Rectal smooth muscle tissue (tissue), 1 donor: ENCODE results near the gene UMODL1.

Experiments
- H3K27ac ChIP-seq: one replicate; pipeline ENCODE4 v1.7.0; 2013; ENCODE audit warnings: low read depth, low read length, inconsistent platforms
- H3K27me3 ChIP-seq: one replicate; pipeline ENCODE4 v1.7.0; 2013; ENCODE audit warnings: low read length; ENCODE audit not compliant: control insufficient read depth, insufficient read depth
- H3K36me3 ChIP-seq: one replicate; pipeline ENCODE4 v1.7.0; 2013; ENCODE audit warnings: low read length; ENCODE audit not compliant: control insufficient read depth, insufficient read depth
- H3K4me1 ChIP-seq: one replicate; pipeline ENCODE4 v1.7.0; 2013; ENCODE audit warnings: low read length; ENCODE audit not compliant: control insufficient read depth, insufficient read depth
- H3K4me3 ChIP-seq: one replicate; pipeline ENCODE4 v1.7.0; 2013; ENCODE audit warnings: low read length
- H3K9ac ChIP-seq: one replicate; pipeline ENCODE4 v1.7.0; 2013; ENCODE audit warnings: low read length

Gene UMODL1

DNA sequence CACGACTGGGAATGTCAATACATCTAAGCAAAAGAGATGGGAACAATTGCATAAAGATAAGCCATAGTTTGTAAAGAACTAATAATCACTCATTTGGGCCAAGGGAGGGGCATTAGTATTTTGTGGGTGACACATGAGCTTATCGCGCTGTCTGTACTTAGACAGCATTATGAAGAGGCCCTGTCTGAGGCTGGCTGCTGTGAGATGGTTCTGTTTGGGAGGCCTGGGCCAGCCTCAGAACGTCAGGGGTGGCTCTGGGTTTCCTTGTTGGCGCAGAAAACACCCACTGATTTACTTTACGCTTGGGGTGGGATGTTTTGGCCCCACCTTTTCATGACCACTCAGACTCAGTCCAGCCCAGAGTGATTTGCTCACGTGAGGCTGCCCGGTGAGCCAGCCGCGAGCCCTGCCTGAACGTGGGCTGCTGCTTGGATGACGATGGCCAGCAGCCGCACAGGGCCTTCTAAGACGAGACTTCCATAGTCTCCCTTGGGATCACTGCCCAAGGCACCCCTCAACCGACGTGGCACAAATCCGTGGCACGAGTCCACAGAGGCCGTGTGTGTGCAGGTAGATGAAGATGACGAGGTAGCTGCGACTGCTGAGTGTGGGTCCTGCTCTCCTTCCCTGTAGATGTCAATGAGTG lies 18.7 kb downstream of the UMODL1 start:
- no peaks in the 10 kb centered on the region for H3K36me3 ChIP-seq

DNA sequence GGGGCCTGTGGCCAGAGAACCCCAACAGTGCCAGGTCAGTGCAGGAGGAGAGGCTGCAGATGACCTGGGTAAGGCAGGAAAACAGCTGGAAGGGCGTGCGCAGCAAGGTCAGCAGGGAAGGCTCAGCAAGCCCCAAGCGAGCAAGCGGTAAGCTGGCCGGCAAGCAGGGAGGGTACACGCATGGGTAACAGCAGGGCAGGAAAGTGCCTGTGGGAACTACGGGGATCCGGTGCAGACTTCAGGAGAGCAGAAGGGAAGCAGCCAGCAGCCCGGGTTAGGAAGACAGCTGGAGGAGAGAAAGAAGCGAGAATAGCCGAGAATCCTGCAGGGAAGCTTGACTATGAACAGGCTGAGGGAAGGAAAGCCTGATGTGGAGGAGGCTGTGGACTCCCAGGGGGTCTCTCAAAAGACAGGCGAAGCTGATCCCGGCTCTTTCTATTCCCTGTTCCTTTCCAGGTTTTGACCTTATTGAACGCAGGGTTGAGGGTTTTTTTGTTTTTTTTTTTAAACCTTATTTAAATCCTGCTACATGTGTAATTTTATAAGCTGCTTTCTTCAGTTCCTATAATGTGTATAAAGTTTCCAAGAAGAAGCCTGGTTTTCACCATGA lies 20.9 kb downstream of the UMODL1 start:
- Histone ChIP-seq H3K27ac (no peak overlapping the region), H3K4me3 (no peak overlapping the region), H3K4me1 (no peaks in the 10 kb centered on the region), H3K36me3 (no peaks in the 10 kb centered on the region), H3K9ac (no peak overlapping the region), H3K27me3 (no peaks in the 10 kb centered on the region)

More for the DNA sequence above, 18.7 kb downstream of the UMODL1 start:
- Histone ChIP-seq H3K27ac (no peak overlapping the region), H3K9ac (no peak overlapping the region), H3K4me3 (no peak overlapping the region), H3K27me3 (no peaks in the 10 kb centered on the region), H3K4me1 (no peaks in the 10 kb centered on the region)

GRCh38 chr21:42092771-42093170 lies 21.7 kb downstream of the UMODL1 start:
- Histone ChIP-seq H3K36me3 (no peaks in the 10 kb centered on the region), H3K9ac (no peak overlapping the region), H3K4me3 (no peak overlapping the region), H3K4me1 (peaks cover 4% of the 10 kb centered on the region), H3K27ac (no peak overlapping the region), H3K27me3 (no peaks in the 10 kb centered on the region)

DNA sequence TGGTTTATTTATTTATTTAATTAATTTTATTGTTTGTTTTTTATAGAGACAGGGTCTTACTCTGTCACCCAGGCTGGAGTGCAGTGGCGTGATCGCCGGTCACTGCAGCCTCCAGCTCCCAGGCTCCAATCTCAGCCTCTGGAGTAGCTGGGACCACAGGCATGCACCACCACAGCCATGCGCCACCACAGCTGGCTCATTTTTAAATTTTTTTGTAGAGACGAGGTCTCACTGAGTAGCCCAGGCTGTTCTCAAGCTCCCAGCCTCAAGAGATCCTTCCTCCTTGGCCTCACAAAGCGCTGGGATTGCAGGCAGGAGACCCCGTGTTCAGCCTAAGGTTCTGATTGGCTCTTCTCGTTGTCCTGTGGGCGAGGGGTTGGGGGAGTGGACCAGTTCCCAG lies 22.1 kb downstream of the UMODL1 start:
- Histone ChIP-seq H3K27me3 (no peaks in the 10 kb centered on the region), H3K27ac (no peak overlapping the region), H3K9ac (no peak overlapping the region), H3K4me1 (peaks cover 8% of the 10 kb centered on the region), H3K36me3 (no peaks in the 10 kb centered on the region), H3K4me3 (no peak overlapping the region)

DNA sequence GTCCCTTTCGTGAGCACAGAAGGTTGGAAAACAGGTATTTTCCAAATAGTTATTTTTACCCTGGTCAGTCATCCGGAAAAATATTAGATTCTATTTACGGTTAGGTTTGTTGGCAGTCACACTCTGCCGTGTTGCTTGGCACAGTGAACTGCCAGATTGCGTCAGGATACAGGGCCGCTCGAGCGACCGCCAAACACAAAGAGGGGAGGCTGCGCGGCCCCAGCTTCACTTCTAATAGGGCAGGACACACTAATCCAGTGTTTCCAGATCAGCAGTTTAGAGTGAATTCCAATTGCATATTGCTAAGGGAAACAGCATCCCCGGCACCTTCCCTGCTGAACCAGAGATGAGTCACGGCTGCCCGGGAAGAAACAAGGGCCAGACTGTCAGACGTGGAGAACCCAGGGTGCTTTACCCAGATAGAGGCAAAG lies 22.9 kb downstream of the UMODL1 start:
- no peak overlapping the region for H3K4me3 ChIP-seq

GRCh38 chr21:42094811-42095210 lies 23.7 kb downstream of the UMODL1 start:
- Histone ChIP-seq H3K27ac (no peak overlapping the region), H3K27me3 (no peaks in the 10 kb centered on the region), H3K4me1 (peaks cover 9% of the 10 kb centered on the region), H3K4me3 (no peak overlapping the region), H3K36me3 (no peaks in the 10 kb centered on the region), H3K9ac (no peak overlapping the region)

More for the DNA sequence above, 22.9 kb downstream of the UMODL1 start:
- no peaks in the 10 kb centered on the region for H3K36me3 ChIP-seq
- no peaks in the 10 kb centered on the region for H3K27me3 ChIP-seq
- H3K27ac ChIP-seq = no peak overlapping the region
- H3K4me1 ChIP-seq = peaks cover 9% of the 10 kb centered on the region
- no peak overlapping the region for H3K9ac ChIP-seq

- Histone ChIP-seq H3K9ac (no peak overlapping the region), H3K4me3 (no peak overlapping the region), H3K27me3 (no peaks in the 10 kb centered on the region), H3K4me1 (peaks cover 9% of the 10 kb centered on the region), H3K36me3 (no peaks in the 10 kb centered on the region), H3K27ac (no peak overlapping the region)
Measured at GRCh38 chr21:42095581-42095980, 24.5 kb downstream of the UMODL1 start.

DNA sequence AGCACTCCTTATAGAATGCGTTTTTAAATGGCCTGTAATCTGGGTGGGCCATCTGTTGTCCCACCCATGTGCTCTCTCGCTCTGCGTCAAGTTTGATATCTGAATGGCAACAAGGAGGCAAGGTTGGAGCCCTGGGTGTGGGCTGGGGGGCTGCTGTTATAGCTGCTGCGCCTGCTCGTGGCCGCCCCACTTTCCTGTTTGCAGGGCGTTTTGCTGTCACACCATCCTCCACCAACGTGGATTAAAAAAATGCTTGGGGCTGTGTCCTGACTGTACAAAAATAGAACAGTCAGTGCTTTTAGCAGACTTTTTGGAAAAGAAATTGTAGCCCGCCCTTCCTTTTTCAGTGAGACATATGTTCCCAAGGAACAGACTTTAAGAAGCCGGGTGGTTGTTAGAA lies 25.4 kb downstream of the UMODL1 start:
- Histone ChIP-seq H3K4me1 (peaks cover 9% of the 10 kb centered on the region), H3K36me3 (no peaks in the 10 kb centered on the region), H3K9ac (no peak overlapping the region), H3K27ac (no peak overlapping the region), H3K4me3 (no peak overlapping the region), H3K27me3 (no peaks in the 10 kb centered on the region)

DNA sequence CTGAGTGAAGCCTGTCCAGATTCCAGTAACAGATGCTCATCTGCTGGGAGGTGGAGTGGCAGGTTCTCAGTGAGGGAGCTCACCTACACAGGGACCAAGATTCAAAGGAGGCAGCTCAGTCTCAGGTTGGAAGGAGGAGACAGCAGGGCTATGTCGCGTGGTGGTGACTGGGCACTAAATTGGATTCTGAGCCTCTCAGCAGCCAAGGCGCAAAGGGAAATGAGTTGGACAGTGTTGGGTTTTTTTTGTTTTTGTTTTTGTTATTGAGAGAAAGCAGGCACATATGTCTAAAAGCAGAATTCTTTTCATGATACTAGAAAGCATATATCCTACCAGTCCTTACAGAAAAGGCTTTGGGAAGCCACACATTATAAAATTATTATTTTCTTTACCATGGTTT lies 26.2 kb downstream of the UMODL1 start:
- no peaks in the 10 kb centered on the region for H3K36me3 ChIP-seq
- peak overlapping the region; percentile 30 for H3K27ac ChIP-seq
- no peak overlapping the region for H3K4me3 ChIP-seq
- H3K27me3 ChIP-seq = no peaks in the 10 kb centered on the region
- H3K4me1 ChIP-seq = peaks cover 9% of the 10 kb centered on the region
- no peak overlapping the region for H3K9ac ChIP-seq

- H3K9ac ChIP-seq = no peak overlapping the region
Measured at GRCh38 chr21:42097860-42098454, 26.8 kb downstream of the UMODL1 start.

GRCh38 chr21:42098957-42099505 lies 27.9 kb downstream of the UMODL1 start:
- no peak overlapping the region for H3K27ac ChIP-seq
- H3K4me1 ChIP-seq = peaks cover 9% of the 10 kb centered on the region
- no peak overlapping the region for H3K9ac ChIP-seq
- H3K4me3 ChIP-seq = no peak overlapping the region
- no peaks in the 10 kb centered on the region for H3K27me3 ChIP-seq
- H3K36me3 ChIP-seq = no peaks in the 10 kb centered on the region

More at GRCh38 chr21:42097860-42098454, 26.8 kb downstream of the UMODL1 start:
- Histone ChIP-seq H3K4me3 (peak overlapping the region; percentile 22), H3K27ac (peak overlapping the region; percentile 42), H3K36me3 (no peaks in the 10 kb centered on the region), H3K27me3 (no peaks in the 10 kb centered on the region), H3K4me1 (peaks cover 9% of the 10 kb centered on the region)

- H3K4me1 ChIP-seq = peaks cover 9% of the 10 kb centered on the region
- H3K9ac ChIP-seq = no peak overlapping the region
- peaks cover 2% of the 10 kb centered on the region for H3K27me3 ChIP-seq
- H3K27ac ChIP-seq = no peak overlapping the region
- H3K4me3 ChIP-seq = no peak overlapping the region
- no peaks in the 10 kb centered on the region for H3K36me3 ChIP-seq
Measured at GRCh38 chr21:42101246-42101645, 30.1 kb downstream of the UMODL1 start.
